ENCODE results near the gene PREP.

Gene PREP

DNA sequence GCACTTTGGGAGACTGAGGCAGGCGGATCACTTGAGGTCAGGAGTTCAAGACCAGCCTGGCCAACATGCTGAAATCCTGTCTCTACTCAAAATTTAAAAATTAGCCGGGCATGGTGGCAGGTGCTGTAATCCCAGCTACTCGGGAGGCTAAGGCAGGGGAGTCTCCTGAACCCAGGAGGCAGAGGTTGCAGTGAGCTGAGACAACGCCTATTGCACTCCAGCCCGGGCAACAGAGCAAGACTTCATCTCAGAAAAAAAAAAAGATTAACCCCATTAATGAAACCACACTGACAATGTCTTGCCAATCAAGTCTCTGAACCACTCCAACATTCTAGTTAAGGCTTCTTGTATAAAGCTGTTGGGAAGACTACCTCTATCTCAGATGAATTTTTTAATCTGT lies 4.0 kb downstream of the PREP start:
- DNase-seq (ENCODE audit: insufficient read length, low spot score) (no peak), FAIRE-seq (no peak)

DNA sequence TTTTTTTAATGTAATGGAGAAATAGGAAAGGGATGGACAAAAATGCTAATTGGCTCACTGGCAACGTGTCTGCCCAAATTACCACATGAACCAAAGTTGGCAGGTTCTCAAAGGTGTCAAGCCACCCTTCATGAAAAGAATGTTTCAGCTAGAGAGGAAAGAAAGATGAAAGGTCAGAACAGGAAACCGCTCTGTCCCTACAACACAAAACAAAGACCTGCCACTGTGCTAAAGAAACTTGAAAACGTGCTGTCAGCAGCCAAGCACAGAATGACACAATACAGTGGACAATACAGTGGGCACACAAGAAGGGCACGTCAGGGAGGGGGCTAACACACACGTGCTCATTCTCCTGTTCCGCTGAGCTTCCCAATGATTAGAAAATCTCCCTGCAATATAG lies 4.9 kb downstream of the PREP start:
- FAIRE-seq, result no peak

DNA sequence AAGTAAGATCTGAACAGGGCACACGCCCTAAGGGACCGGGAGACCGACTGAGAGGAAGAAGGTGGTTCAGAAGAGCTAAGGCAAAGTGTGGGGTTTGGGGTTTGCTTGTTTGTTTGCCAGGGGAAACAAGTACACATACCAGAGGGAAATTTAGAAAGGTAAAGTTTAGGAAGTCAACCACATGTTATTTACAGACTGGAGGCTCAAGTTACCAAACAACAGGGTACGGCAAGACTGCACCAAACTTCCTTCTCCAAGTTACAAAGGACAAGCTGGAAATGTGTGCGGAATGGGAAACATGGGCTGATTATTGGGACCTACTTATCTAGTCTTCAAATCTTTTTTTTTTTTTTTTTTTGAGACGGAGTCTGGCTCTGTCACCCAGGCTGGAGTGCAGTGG lies 11.2 kb downstream of the PREP start:
- DNase-seq (ENCODE audit: insufficient read length, low spot score) (no peak), FAIRE-seq (no peak)

More for the DNA sequence above, 4.9 kb downstream of the PREP start:
- no peak for DNase-seq (ENCODE audit: insufficient read length, low spot score)

DNA sequence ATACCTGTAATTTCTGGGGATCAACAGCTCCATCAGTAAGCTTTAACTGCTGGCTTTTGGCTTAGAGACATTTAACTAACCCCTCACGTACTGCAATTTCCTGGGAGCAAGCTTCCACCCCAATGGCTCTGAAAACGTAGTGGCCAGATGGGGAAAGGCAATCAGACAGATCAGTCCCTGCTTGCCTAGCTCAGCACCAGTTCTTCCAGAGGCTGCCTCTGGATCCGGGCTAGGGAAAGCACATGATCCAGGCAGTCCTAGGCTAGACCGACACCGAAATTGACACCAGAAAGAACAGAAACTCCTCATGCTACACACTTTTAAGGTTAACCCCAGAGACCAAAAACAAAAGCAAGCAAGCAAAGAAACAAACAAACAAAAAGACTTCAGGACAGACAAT lies 13.3 kb downstream of the PREP start:
- no peak for FAIRE-seq
- DNase-seq (ENCODE audit: insufficient read length, low spot score), result no peak

DNA sequence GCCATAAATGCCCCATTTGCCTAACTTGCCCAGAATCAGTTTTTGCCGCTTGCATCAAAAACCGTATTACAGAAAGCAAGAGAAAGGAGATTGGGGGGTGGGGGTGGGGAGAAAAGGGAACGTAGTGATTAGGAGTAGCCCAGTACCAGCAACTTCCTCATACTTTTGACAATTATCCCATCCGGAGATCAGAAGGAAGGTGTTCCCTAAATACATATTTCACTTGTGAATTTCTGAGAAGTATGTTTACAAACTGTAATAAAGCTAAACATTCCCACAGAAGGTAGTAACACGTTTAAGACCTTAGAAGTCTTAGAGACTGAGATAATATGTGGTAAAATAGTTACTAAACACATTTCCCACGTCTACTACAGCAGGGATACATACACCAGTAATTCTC lies 14.5 kb downstream of the PREP start:
- FAIRE-seq (no peak), DNase-seq (ENCODE audit: insufficient read length, low spot score) (no peak)

DNA sequence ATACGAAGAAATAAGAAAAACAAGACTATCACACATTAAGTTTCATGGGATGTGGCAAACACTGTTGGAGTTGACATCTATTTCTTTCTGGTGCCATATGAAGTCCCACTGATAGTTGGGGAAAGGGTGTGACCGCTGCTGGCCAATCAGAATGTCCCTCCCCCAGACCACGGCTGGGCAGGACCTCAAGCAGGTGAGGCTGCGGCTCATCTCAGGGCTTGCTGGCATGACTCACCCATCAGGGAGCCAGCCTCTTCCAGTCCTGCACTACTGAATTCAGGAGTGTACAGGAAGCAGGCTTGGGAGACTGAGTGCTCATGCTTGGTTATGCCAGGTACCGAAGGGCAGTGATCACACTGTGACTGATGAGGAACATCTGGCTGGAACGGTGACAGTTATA lies 18.9 kb downstream of the PREP start:
- no peak for FAIRE-seq

DNA sequence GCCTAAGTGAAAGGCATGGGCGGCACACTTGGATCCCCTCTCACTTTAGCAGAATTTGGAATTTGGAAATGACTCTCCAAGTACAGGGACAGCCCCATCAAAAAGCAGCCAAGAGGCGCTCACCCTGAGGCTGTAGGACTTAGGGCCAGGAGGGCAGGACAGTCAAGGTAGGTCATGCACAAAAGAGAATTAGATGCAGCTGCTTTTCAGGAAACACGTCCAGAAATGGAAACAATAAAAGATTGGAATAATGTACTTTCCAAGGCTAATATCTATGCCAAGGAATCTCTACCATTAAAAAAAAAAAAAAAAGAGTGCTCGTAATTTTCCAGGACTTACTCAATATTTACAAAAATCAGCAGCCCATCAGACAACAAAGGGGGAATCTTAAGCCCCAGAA lies 19.9 kb downstream of the PREP start:
- DNase-seq (ENCODE audit: insufficient read length, low spot score), result no peak
- no peak for FAIRE-seq

More for the DNA sequence above, 18.9 kb downstream of the PREP start:
- no peak for DNase-seq (ENCODE audit: insufficient read length, low spot score)

DNA sequence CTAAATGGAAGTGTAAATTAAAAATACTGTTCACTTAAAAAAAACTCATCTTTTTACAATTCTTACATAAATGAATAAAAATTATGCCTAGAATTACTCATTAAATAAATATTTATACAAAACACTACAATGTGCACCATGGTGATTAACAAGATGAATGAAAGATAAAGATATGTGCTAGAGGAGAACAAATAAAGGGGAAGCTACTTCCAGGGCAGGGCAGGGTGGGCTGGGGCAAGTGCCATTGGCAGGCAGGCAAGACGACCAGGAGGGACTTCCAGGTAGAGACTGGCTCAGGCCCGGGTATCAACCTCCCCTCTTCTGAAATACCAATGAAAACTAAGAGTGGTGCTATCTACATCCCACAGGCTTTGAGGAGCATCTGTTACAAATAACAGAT lies 20.4 kb downstream of the PREP start:
- no peak for DNase-seq (ENCODE audit: insufficient read length, low spot score)
- no peak for FAIRE-seq

DNA sequence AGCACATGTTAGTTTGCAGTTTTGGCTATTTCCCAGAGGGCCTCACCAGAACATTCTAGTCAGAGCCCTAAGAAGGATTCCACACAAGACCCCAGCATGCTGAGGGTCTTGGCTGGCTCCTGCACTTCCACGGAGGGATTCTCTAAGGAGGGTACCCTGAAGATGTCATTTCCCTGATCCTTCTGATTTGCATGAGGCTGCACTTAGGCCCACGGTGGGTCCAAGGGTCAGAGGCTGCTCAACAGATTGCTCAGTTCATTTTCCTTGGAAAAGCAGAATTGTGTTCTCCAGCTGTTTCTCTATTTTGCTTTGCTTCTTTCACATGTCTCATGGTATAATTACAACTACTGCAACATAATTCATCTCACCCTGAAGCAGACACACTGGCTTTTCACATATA lies 22.2 kb downstream of the PREP start:
- FAIRE-seq (no peak), DNase-seq (ENCODE audit: insufficient read length, low spot score) (no peak)

DNA sequence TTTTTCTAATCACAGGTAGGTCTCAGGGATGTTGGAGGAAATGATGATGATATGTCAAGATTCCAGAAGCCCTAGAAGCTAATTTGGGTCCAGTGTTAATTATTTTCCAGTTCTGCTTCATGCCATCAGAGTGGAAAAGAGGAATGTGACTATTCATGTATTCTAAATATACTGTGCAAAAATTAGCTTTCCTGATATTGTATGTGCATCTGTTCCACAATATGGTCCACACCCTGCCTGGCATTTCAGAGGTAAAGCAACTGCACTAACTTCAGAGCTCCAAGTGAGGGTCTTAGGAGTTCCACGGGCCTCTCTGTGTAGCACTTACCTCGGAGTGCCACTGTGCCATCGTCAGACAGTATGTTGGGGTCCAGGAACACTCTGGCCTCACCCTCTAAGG lies 27.1 kb downstream of the PREP start:
- no peak for FAIRE-seq
- no peak for DNase-seq (ENCODE audit: insufficient read length, low spot score)

DNA sequence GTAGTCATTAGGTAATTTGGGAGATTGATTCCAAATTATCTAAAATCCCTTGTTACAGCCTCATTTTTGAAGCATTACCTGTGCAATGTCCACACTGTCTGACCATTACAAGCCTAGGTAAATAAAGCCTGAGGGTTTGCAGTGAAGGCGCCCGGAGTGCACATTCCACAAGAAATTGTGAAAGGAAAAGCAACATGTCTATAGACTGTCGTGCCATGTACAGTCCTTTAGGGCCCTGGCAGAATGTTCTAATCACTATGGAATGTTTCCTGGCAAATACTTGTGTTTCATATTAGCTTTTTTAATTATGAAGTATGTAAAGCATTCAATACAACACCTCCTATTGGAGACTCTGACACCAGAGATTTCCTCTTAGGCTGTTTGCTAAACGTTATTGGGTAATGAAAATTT lies 28.9 kb downstream of the PREP start:
- FAIRE-seq (no peak), DNase-seq (ENCODE audit: insufficient read length, low spot score) (no peak)

DNA sequence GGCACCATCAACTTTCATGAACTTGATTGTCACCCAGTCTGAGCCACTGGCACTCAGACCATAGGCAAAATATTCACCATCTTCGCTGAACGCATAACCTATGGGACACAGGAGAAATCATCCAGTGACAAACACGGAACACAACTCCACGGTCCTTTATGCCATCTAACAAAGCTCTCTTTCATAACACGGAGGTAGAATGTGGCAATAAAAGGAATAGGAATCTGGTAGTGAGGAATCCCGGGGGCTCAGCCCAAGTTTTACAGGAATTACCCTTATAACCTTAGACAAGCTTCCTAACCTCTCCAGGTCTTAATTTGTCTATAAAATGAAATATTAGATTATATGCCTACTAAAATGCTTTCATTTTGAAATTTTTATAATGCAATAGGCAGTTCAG lies 29.4 kb downstream of the PREP start:
- no peak for DNase-seq (ENCODE audit: insufficient read length, low spot score)

DNA sequence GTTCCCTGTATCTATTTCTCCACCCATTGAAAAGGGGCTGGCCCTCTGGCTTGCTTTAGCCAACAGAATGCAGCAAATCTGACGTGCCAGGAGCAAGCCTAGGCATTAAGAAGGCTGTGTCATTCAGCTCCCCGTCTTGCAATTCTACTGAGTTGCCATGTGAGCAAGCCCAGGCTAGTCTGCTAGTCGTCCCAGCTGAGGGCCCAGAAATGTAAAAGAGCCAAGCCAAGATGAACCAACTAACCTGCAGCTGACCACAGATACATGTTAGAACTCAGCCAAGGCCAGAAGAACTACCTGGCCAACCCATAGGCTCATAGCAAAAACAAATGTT lies 30.1 kb downstream of the PREP start:
- no peak for FAIRE-seq
- DNase-seq (ENCODE audit: insufficient read length, low spot score), result no peak

More for the DNA sequence above, 29.4 kb downstream of the PREP start:
- FAIRE-seq, result no peak

DNA sequence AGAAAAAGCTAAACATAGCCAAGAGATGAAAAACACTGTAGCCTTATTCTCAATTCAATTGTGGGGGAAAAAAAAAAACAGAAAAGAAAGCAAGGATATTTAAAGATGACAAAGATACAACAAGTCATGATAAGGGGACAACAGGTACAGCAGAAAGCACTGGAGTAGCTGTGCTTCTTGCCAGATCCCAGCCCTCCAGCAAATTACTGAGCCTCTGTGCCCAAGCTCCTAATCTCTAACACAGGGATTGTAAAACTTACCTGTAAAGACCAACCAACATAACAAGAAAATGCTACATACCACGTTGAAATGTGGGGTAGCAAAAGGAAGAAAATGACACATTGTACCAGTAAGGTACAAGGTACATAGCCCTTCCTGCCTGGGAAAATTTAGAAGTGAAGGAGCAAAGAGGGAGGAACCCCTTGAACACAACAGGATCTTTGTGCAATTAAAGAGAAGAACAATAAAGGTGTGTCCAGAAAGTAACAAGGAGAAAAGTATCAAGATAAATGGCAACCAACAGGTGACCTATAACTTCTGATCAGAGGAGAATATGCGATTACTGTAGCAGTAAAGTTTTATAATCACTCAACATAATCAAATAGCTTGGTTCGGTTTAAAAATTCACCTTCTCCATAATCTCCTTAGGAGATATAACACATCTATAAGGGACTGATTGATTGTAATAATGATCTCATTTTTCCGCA lies 30.6 kb downstream of the PREP start:
- FAIRE-seq (no peak), DNase-seq (ENCODE audit: insufficient read length, low spot score) (no peak)

DNA sequence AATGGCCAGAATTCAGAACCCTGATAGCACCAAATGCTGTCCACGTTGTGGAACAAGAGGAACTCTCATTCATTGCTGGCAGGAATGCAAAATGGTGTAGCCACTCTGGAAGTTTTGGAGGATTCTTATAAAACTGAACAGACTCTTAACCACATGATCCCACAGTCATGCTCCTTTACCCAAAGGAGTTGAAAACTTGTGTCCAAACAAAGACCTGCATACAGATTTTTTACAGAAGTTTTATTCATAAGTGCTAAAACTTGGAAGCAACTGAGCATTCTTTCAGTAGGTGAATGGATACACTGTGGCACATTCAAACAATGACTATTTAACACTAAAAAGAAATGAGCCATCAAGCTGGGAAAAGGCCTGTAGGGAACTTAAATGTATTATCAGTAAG lies 32.5 kb downstream of the PREP start:
- no peak for FAIRE-seq
- DNase-seq (ENCODE audit: insufficient read length, low spot score), result no peak

DNA sequence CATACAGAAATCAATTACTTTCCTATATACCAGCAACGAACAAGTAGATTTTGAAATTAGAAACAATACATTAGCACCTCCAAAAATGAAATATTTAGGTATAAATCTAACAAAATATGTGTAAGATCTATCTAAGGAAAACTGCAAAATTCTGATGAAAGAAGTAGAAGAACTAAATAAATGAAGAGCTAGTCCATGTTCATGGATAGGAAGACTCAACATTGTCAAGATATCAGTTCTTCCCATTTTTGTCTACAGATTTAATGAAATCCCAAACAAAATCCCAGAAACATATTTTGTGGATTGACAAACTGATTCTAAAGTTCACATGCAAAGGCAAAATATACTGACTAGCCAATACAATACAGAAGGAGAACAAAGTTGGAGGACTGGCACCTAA lies 33.7 kb downstream of the PREP start:
- FAIRE-seq (no peak), DNase-seq (ENCODE audit: insufficient read length, low spot score) (no peak)

DNA sequence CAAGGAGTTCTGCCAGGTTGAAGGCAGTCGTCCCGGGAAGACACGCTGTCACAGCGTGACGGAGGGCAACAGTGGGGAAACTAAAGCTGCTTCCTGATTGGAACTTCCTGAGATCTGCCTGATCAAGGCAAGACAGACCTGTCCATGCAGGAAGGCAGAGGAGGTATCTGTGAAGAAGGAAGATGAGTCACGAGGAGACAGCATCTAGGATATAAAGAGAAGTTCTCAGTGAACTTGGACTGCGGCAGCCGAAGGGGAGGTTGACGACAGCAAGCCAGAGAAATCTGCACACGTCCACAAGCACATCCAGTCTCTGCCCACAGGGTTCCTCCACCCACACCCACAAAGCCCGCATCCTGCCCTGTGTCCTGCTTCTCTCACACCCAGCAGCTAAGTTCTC lies 38.6 kb downstream of the PREP start:
- FAIRE-seq (no peak), DNase-seq (ENCODE audit: insufficient read length, low spot score) (no peak)

DNA sequence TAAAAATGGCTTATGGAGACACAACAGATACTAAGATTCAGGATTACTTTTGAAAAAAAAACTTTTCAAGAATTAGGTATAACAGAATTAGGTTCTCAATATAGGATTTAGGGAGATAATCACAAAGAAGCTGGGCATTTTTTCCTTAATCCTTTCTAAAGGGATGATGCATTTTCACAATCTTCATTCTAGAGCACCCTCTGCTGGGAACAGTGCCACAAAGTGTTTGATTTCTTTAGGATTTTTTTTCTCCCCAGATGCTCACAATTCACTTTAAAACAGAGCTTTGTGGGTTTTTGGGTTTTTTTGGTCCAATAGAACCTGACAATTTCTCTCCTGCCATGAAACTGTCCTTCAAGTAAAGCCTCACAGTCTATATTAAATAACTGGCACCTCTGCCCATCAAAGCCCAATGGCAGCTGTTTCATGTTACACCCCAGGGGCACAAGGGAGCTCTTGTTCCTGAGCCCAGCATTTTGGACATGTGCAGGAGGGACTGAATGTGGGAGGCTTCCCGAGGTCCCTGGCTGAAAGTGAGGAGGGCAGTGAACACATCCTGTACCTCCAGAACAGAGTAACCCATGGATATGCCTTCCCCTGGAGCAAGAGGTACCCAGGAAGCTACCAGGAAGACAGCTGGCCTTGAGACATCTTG lies 39.7 kb downstream of the PREP start:
- DNase-seq (ENCODE audit: insufficient read length, low spot score), result no peak
- FAIRE-seq, result no peak

DNA sequence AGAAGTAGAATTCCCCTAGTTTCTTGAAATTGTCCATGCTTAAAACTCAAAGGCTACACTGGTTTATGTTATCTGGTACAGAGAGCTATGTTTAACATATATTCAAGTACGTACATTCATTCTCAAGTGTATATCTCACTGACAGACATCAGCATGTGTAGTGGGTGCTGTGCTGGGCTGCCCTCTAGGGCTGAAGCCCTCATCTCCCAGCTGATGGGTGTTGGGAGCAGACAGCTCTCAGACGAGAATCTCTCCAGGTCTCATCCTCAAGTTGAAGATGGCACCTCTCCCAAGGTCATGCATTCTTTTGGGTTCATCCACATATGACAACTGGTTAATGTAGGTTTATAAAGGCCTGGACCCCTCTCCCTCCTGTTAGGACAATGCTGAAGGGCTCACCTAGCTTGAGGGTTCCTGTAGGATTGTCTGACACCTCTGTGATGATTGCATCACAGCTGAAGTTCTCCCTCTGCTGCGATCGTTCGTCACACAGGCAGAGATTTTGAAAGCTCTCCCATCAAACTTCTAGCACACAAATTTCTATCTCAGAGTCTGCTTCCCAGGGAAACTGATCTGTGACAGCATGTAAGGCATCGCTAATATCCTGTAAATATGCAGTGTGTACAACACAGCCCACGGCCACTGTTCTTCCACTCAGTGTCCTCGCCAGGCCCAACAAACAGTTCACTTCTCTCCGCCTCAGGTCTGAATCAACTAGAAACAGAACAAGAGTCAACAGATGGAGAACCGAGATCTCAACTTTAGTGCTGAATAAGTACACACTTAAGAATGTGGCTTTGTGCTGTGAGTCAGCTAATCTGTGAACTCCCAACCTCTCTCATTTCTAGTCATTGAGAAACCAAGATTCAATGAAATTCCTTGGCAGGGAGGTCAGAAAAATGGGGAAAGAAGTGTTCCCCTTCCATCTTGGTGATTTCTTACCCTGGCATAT lies 43.2 kb downstream of the PREP start:
- DNase-seq (ENCODE audit: insufficient read length, low spot score), result no peak

DNA sequence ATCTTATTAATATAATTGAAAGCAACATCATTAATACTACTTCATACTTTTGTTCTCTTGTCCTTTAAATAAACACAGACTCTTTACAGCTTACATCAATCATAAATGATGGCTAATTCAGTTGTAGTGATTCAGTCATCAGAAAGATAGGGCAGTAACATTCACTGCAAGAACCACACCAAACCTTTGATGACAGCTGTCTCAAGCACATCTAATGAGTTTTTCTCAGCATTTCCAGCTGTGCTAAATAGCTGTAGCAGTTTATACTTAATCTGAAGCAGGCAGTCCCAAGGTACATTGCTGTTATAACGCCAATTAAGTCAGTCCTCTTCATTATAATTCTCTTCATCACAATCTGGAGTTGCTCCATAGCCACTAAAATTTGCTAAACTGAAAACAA lies 45.7 kb downstream of the PREP start:
- DNase-seq (ENCODE audit: insufficient read length, low spot score), result no peak
- no peak for FAIRE-seq

More for the DNA sequence above, 43.2 kb downstream of the PREP start:
- FAIRE-seq, result no peak

DNA sequence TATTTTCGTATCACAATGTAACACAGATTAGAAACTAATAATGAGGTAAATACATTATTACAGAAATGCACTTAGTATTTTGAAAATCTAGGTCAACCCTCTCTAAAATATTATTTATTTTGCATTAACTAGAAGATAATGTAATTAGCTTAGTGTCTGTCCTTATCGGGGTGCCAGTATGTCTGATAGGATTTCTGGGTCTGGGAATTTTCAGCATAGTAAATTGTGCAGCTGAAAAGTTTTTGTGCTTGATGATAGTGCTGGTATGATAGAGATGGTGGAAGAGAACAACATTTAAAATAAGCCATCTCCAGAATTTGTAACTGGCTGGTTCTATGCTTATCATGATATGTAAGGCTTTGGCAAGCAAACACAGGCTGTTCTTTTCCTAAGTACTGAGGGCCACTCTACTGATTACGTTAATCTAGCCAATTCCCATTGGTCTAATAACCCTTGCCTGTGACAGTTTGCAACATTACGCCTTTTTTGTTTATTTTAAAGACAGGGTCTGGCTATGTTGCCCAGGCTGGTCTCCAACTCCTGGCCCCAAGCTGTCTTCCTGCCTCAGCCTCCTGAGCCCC lies 50.8 kb downstream of the PREP start:
- FAIRE-seq (no peak), DNase-seq (ENCODE audit: insufficient read length, low spot score) (no peak)

Data from GM19239 (cell line).